Measurements from ENCODE around the gene AP1G2.
"Not testable (repeated sequence)": the region's sequence is repeated elsewhere in the genome, so short reads cannot be mapped to it uniquely, and the experiment has no call there.

AP1G2 gene

DNA sequence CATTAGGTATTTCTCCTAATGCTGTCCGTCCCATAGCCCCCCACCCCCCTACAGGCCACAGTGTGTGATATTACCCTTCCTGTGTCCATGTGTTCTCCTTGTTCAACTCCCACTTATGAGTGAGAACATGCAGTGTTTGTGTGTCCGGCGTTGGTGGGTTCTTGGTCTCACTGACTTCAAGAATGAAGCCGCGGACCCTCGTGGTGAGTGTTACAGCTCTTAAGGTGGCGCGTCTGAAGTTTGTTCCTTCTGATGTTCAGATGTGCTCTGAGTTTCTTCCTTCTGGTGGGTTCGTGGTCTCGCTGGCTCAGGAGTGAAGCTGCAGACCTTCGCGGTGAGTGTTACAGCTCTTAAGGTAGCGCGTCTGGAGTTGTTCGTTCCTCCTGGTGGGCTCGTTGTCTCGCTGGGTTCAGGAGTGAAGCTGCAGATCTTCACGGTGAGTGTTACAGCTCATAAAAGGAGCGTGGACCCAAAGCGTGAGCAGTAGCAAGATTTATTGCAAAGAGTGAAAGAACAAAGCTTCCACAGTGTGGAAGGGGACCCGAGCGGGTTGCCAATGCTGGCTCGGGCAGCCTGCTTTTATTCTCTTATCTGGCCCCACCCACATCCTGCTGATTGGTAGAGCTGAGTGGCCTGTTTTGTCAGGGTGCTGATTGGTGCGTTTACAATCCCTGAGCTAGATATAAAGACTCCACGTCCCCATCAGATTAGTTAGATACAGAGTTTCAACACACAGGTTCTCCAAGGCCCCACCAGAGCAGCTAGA, 16.4 kb upstream of the AP1G2 start:
- DNase-seq (ENCODE audit: low spot score); H3K4me1 Mint-ChIP-seq (ENCODE audit: low read depth); H3K4me3 Mint-ChIP-seq; H3K36me3 Mint-ChIP-seq (ENCODE audit: low read depth); H3K9me3 Mint-ChIP-seq; H3K27ac Mint-ChIP-seq: not testable (repeated sequence)
- peaks cover 33% of the 10 kb centered on the region for H3K27me3 Mint-ChIP-seq (ENCODE audit: low read depth)

DNA sequence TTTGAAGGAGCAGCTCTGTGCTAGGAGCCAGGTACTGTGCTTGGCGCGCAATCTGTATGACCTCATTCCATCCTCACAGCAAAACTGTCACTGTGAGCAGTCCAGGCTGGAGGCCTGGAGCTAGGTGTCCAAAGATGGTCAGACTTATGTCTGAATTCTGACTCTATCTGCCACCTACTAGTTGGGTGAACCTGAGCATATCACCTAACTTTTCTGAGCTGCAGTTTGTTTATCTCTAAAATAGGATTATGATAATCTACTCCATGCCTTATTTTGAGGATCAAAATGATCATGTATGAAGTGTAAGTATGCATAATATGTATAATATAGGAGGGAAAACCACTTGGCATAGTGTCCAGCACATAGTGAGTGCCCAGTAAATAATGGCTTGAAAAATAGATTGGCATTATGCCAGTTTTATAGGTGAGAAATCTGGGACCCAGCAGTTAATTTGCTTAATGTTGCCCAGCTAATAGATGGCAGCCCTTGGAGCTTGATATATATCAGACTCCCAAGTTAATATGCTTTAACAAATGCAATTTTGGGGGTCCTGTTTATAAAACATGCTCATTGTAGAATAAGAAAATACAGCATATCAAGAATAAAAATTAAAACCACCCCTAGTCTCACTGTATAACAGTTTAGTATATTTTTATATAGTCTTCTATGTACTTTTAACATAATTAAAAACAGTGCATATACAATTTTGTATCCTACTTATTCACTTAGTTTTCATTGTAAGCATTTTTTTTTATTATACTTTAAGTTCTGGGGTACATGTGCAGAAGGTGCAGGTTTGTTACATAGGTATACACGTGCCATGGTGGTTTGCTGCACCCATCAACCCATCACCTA, 15.5 kb upstream of the AP1G2 start:
- Mint-ChIP-seq H3K36me3 (ENCODE audit: low read depth) (no peaks in the 10 kb centered on the region), H3K27me3 (ENCODE audit: low read depth) (peaks cover 41% of the 10 kb centered on the region), H3K4me1 (ENCODE audit: low read depth) (peaks cover 5% of the 10 kb centered on the region)

DNA sequence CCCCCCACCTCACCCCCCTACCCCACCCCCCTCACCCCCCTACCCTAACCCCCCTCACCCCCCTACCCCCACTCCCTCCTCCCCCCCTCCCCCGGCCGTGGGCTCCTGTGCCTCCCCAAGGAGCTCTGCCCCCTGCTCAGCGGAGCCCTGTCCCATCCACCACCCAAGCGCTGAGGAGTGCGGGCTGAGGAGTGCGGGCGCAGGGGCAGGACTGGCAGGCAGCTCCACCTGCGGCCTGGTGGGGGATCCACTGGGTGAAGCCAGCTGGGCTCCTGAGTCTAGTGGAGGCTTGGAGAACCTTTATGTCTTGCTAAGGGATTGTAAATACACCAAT, 13.3 kb upstream of the AP1G2 start:
- no peak overlapping the region for H3K4me3 Mint-ChIP-seq
- no peaks in the 10 kb centered on the region for H3K36me3 Mint-ChIP-seq (ENCODE audit: low read depth)
- peaks cover 10% of the 10 kb centered on the region for H3K4me1 Mint-ChIP-seq (ENCODE audit: low read depth)
- no peak overlapping the region for H3K27ac Mint-ChIP-seq
- no peak for DNase-seq (ENCODE audit: low spot score)
- peaks cover 51% of the 10 kb centered on the region for H3K27me3 Mint-ChIP-seq (ENCODE audit: low read depth)
- no peaks in the 10 kb centered on the region for H3K9me3 Mint-ChIP-seq

More for the DNA sequence above, 15.5 kb upstream of the AP1G2 start:
- H3K4me3 Mint-ChIP-seq, result no peak overlapping the region
- no peaks in the 10 kb centered on the region for H3K9me3 Mint-ChIP-seq
- no peak overlapping the region for H3K27ac Mint-ChIP-seq
- no peak for DNase-seq (ENCODE audit: low spot score)

DNA sequence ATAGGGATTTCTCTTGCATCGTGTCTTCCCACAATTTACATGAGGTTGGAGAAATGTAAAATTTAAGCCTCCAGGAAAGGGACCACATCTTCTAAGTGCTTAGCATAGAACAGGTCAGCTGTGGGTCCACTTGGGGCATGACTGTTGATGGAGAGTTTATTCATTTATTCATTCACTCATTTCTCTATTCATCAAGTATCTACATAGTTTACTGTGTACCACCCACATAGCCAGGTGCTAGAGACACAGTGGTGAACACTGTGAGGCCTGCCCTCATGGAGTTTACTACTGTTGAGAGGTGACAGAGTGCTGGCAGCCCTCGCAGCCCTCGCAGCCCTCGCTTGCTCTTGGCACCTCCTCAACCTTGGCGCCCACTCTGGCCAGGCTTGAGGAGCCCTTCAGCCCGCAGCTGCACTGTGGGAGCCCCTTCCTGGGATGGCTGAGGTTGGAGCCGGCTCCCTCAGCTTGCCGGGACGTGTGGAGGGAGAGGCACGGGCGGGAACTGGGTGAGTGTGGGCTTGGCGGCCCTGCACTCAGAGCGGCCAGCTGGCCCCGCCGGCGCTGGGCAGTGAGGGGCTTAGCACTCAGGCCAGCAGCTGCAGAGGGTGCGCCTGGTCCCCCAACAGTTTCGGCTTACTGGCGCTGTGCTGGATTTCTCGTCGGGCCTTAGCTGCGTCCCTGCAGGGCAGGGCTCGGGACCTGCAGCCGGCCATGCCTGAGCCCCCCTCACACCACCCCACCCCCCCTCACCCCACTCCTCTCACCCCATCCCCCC, 12.7 kb upstream of the AP1G2 start:
- DNase-seq (ENCODE audit: low spot score), result no peak
- Mint-ChIP-seq H3K27ac (no peak overlapping the region), H3K9me3 (no peaks in the 10 kb centered on the region), H3K4me1 (ENCODE audit: low read depth) (peaks cover 10% of the 10 kb centered on the region), H3K27me3 (ENCODE audit: low read depth) (peaks cover 54% of the 10 kb centered on the region), H3K4me3 (no peak overlapping the region), H3K36me3 (ENCODE audit: low read depth) (no peaks in the 10 kb centered on the region)

DNA sequence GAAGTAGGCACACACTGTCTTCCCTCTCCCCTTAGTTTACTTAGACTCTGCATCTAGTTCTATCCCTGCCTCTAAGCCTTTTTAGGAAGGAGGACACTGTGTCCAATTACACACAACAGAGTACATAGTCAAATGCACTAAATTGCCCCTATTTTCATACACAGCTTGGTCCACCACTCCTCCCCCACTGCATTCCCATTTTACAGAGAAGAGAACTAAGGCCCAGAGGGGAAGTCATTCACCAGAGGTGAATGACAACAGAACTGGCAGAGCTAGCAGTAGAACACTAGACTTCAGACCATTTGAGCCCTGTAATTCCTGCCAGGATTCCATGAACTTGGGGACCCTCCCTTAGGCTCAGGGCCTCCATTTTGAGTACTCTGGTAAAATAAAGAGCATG, 12.1 kb upstream of the AP1G2 start:
- Mint-ChIP-seq H3K4me1 (ENCODE audit: low read depth) (peaks cover 10% of the 10 kb centered on the region), H3K4me3 (no peak overlapping the region), H3K27ac (no peak overlapping the region), H3K36me3 (ENCODE audit: low read depth) (no peaks in the 10 kb centered on the region), H3K9me3 (no peaks in the 10 kb centered on the region), H3K27me3 (ENCODE audit: low read depth) (peaks cover 60% of the 10 kb centered on the region)
- no peak for DNase-seq (ENCODE audit: low spot score)

DNA sequence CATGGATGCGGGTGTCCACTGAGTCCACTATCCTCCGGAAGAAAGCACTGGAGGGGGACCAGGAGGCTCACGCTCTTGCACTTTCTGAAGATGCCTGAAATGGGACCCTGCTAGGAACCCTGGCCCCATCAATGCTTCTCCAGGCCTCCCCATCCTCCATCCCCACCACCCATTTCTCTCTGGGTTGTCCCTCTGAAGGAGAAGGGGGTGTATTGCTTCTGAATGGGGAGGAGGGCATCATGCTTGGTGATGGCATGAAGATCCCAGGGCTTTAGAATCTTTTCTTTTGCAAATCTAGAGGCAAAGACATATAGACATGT, 11.7 kb upstream of the AP1G2 start:
- Mint-ChIP-seq H3K27me3 (ENCODE audit: low read depth) (peaks cover 60% of the 10 kb centered on the region), H3K36me3 (ENCODE audit: low read depth) (no peaks in the 10 kb centered on the region), H3K4me1 (ENCODE audit: low read depth) (peaks cover 10% of the 10 kb centered on the region), H3K9me3 (no peaks in the 10 kb centered on the region), H3K4me3 (no peak overlapping the region), H3K27ac (no peak overlapping the region)
- no peak for DNase-seq (ENCODE audit: low spot score)

DNA sequence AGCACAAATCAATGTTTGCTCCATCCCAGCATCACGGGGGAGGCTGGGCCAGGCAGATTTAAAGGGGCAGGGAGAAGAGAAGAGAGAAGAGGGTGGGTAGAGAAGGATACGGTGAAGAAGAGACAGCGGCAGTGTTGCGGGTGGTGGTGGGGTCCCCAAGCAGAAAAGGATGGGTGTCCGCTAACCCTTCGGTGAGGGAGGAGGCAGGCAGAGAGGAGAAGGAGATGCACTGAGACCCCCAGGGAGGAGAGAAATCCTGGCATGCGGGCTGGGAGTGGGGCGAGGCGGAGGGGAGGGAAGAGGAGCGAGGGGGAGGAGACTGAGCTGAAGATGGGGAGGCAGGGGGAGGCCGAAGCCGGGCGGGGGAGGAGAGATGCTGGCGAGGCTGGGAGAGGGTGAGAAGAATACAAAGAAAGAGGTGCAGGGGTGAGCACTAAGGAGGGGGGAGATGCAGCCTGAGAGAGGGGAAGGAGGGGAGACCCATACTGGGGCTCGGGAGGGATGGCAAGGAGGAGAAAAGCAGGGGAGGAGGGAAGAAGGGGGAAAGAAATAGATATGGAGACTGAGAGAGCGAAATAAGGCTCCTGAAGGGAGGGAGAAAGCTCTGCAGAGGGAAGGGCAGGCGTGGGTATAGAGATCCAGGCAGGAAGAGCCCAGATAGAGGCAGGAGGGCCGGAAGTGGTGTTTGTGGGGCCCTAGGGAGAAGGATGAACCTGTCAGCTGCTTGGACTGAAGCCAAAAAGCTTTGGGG, 11.1 kb upstream of the AP1G2 start, which contains the start of gene JPH4:
Gene JPH4 (minus strand): TSS at position 231 of the 751 bp plus-strand sequence. CDS start 1,337 bp downstream, outside the sequence.
- DNase-seq (ENCODE audit: low spot score), result no peak
- Mint-ChIP-seq H3K4me1 (ENCODE audit: low read depth) (peaks cover 10% of the 10 kb centered on the region), H3K27me3 (ENCODE audit: low read depth) (peaks cover 59% of the 10 kb centered on the region), H3K36me3 (ENCODE audit: low read depth) (no peaks in the 10 kb centered on the region), H3K9me3 (no peaks in the 10 kb centered on the region), H3K27ac (no peak within 1 kb of the TSS), H3K4me3 (no peak within 1 kb of the TSS)

DNA sequence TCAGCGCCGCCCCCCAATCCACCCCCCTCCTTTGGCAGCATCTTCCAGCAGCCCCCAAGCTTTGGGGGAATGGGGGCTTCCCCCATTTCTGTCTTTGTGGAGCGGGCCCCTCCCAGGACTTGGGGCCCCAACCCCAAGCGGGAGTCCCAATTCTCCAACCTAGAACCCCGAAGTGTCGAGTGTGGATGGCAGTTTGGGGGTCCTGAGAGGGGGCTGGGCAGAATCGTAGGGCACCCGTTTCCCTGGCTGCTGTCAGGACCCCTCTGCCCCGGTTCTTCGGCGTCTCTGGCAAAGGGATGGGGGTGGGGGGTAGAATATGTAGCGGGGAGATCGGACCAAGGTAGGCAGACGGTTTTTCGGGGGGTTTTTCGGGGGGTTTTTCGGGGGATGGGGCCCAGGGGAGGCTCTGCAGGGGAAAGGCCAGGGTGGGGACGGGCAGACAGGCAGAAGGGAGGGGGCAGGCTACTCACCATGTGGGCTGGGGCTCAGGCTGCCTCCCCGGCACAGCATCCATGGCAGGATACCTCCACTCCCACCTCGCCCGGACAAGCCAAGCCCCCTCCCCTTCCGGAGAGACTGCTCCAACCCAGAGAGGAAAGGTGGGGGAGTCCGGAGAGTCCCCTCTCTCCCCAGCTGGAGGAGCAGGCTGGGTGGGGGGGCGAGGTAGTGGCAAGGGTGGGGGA, 10.3 kb upstream of the AP1G2 start:
- Mint-ChIP-seq H3K9me3 (no peaks in the 10 kb centered on the region), H3K27me3 (ENCODE audit: low read depth) (peaks cover 61% of the 10 kb centered on the region), H3K27ac (no peak overlapping the region), H3K4me3 (no peak overlapping the region), H3K36me3 (ENCODE audit: low read depth) (no peaks in the 10 kb centered on the region), H3K4me1 (ENCODE audit: low read depth) (peaks cover 13% of the 10 kb centered on the region)
- no peak for DNase-seq (ENCODE audit: low spot score)

DNA sequence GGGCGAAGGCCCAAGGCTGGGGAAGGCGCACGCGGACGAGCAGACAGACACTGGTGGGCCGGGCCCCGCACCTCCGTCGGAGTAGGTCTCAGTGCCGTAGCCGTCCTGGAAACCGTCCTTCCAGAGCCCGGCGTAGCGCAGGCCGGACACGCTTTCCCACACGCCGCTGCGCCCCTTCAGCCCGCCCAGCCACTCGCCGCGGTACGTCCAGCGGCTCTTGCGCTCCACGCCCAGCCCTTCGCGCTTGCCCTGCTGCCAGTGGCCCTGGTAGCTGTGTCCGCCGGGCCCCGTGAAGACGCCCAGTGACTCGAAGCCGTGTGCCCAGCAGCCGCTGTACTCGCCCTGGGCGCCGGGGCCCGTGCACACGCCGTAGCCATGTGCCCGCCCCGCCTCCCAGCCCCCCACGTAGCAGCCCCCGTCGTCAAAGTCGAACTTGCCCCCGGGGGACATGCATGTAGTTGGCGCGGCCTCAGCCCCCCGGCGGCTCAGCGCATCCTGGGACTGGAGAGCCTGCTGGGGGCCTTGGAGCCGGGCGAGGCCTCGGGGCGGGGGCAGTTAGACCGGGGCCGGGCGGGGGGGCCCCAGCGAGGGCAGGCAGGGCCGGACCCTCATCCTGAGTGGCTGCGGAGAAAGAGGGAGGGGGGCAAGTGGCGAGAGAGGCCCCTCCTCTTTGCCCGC, 9.6 kb upstream of the AP1G2 start:
- Mint-ChIP-seq H3K27ac (no peak overlapping the region), H3K36me3 (ENCODE audit: low read depth) (no peaks in the 10 kb centered on the region), H3K27me3 (ENCODE audit: low read depth) (peaks cover 56% of the 10 kb centered on the region), H3K9me3 (no peaks in the 10 kb centered on the region), H3K4me3 (no peak overlapping the region), H3K4me1 (ENCODE audit: low read depth) (peaks cover 18% of the 10 kb centered on the region)
- DNase-seq (ENCODE audit: low spot score), result no peak

DNA sequence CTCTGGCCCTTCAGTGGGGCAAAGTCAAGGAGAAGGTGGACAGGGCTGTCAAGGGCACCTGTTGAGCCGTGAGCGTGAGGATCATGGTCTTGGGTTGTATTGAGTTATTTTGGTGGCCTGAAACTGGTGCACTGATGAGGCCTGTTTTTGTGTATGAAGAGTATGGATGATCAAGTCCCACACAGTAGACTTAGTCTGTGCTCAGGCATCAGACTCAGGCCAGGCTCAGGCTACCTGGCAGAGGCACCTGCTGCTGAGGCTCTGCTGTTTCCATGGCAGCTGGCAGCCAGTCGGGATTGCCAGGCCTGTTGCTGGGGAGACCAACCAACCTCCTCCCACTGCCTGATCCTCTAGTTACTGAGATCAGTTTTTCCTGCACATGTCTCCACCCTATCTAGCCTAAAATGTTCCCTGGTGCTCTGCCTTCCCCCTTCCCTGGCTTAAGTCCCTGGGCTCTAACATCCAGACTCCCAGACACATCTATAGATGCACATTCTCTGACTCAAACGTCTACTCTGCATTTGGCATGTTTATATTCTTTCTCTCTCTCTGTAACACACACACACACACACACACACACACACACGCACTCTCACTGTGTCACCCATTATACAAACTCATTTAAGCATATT, 5.9 kb upstream of the AP1G2 start:
- no peak for DNase-seq (ENCODE audit: low spot score)
- Mint-ChIP-seq H3K27ac (no peak overlapping the region), H3K36me3 (ENCODE audit: low read depth) (no peaks in the 10 kb centered on the region), H3K4me1 (ENCODE audit: low read depth) (peaks cover 22% of the 10 kb centered on the region), H3K4me3 (no peak overlapping the region), H3K9me3 (no peaks in the 10 kb centered on the region), H3K27me3 (ENCODE audit: low read depth) (peaks cover 36% of the 10 kb centered on the region)

DNA sequence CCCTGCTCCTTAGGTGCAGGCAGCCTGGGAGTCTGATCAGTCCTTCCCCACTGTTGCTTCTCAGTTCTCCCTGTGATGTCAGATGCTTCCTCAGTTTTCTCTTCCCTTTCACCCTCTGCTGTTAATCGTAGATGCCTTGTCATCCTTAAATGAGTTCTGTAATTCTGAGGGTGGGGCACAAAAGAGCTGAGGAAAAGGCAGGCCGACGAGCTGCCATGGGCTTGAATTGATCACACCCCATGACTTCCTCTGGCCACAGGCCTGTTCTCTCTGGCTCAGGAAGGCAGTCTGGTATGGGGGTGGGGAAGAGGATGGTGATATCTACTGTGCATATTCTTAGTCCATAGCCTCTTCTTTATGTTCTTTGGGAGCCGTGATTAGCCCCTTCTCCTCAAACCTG, 5.2 kb upstream of the AP1G2 start:
- no peaks in the 10 kb centered on the region for H3K9me3 Mint-ChIP-seq
- H3K27me3 Mint-ChIP-seq (ENCODE audit: low read depth), result peaks cover 30% of the 10 kb centered on the region
- H3K27ac Mint-ChIP-seq, result no peak overlapping the region
- no peak overlapping the region for H3K4me3 Mint-ChIP-seq
- DNase-seq (ENCODE audit: low spot score), result no peak
- peaks cover 27% of the 10 kb centered on the region for H3K4me1 Mint-ChIP-seq (ENCODE audit: low read depth)
- H3K36me3 Mint-ChIP-seq (ENCODE audit: low read depth), result no peaks in the 10 kb centered on the region

DNA sequence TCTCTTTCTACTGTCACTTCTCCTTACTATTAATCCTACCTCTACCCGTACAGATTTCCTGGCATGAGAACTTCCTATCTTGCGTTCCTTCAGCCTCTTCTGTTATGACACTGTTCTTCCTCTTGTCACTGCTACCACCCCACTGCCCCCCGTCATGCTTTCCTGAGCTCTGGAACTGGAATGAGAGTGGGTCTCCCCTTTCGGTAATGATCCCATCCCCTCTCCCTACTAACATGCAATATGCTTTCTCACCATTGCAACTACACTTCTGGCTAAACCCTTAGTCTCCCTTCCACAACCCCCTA, 4.9 kb upstream of the AP1G2 start:
- H3K9me3 Mint-ChIP-seq, result no peaks in the 10 kb centered on the region
- no peak for DNase-seq (ENCODE audit: low spot score)
- no peak overlapping the region for H3K4me3 Mint-ChIP-seq
- peaks cover 3% of the 10 kb centered on the region for H3K36me3 Mint-ChIP-seq (ENCODE audit: low read depth)
- peaks cover 27% of the 10 kb centered on the region for H3K27me3 Mint-ChIP-seq (ENCODE audit: low read depth)
- no peak overlapping the region for H3K27ac Mint-ChIP-seq
- peaks cover 31% of the 10 kb centered on the region for H3K4me1 Mint-ChIP-seq (ENCODE audit: low read depth)

Data from T-helper 2 cell treated with Interferon-gamma antibody and Interleukin-4, amounts not matched to agents 5 μg/mL and 100 μg/mL, for 36 hours (primary cell).